Measurements from ENCODE around the gene RPS6KA5. TPM values are rescaled to one million over a fixed set of nuclear protein-coding genes. Genes with fewer than 3 reads are reported as not detected.

Gene RPS6KA5
- total RNA-seq, 1 experiment from 2014 or later, result 2.9 TPM

- Histone ChIP-seq H3K9me3 (no peaks in the 10 kb centered on the region), H3K4me3 (no peak overlapping the region), H3K27me3 (no peaks in the 10 kb centered on the region), H3K36me3 (no peaks in the 10 kb centered on the region)
- no peak for DNase-seq
Measured at GRCh38 chr14:90807060-90807459, 253.4 kb downstream of the RPS6KA5 start.

DNA sequence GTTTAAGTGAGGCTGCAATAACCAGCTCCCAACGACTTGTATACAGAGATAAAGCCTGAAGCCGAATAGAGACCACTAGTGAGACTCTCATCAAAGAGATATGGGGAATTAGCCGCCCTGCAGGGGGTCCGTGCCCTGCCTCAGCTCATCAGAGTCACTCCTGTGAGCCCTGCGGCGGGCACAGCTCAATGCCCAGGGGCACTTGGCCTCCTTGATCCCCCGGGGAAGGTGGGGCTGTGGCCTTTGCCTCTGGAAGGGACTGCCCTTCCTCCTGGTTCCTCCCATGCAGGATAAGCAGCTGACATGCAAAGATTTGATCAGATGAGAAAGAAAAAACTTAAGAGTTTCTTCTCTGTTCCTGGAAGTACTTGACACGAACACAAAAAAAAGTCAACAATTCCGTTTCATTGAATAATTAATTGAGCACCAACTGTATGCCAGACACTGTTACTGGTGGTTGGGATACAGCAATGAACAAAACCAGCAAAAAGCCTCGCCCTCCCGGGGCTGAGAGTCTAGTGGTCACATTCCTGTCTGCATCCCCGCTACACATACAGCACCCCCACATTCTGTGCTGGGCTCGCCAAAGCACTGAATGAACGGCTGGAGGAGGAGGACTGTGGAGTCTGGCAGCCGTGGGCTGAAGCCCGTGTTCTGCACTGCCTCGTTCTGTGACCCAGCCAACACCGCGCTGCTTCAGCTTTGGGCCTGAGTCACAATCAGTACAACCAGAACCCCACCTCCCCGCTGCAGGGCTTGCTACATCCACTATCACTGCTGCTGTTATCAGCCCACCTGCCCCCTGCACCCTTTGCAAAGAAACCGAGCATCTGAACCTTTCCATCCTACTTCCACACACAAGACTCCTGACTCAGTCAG, 254.5 kb downstream of the RPS6KA5 start:
- Histone ChIP-seq H3K36me3 (no peaks in the 10 kb centered on the region), H3K9me3 (no peaks in the 10 kb centered on the region), H3K4me3 (no peak overlapping the region), H3K27me3 (no peaks in the 10 kb centered on the region)
- DNase-seq, result no peak

DNA sequence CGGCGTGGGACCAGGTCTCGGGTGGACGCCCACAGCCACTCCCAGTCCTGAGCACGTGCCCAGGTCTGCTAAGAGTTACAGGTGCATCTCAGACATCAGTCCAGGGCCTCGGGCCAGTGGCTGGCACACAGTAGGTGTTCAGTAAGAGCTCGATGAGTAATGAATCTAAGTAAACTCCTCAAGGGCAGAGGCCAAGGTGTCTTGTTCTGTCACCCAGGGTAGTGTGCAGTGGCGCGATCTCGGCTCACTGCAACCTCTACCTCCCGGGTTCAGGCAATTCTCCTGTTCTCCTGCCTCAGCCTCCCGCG, 255.4 kb downstream of the RPS6KA5 start:
- Histone ChIP-seq H3K4me3 (no peak overlapping the region), H3K9me3 (no peaks in the 10 kb centered on the region), H3K36me3 (no peaks in the 10 kb centered on the region), H3K27me3 (no peaks in the 10 kb centered on the region)
- DNase-seq, result no peak

GRCh38 chr14:90804292-90805083, 256.0 kb downstream of the RPS6KA5 start:
- H3K9me3 ChIP-seq, result no peaks in the 10 kb centered on the region
- DNase-seq, result no peak
- no peaks in the 10 kb centered on the region for H3K27me3 ChIP-seq
- no peaks in the 10 kb centered on the region for H3K36me3 ChIP-seq
- H3K4me3 ChIP-seq, result no peak overlapping the region

- Histone ChIP-seq H3K9me3 (no peaks in the 10 kb centered on the region), H3K36me3 (no peaks in the 10 kb centered on the region), H3K27me3 (no peaks in the 10 kb centered on the region), H3K4me3 (no peak overlapping the region)
- DNase-seq, result no peak
Measured at GRCh38 chr14:90803249-90803648, 257.2 kb downstream of the RPS6KA5 start.

GRCh38 chr14:90799420-90799819, 261.0 kb downstream of the RPS6KA5 start:
- H3K9me3 ChIP-seq, result no peaks in the 10 kb centered on the region
- H3K4me3 ChIP-seq, result no peak overlapping the region
- DNase-seq, result no peak
- H3K36me3 ChIP-seq, result no peaks in the 10 kb centered on the region
- no peaks in the 10 kb centered on the region for H3K27me3 ChIP-seq

GRCh38 chr14:90797919-90798318, 262.5 kb downstream of the RPS6KA5 start:
- Histone ChIP-seq H3K4me3 (no peak overlapping the region), H3K27me3 (no peaks in the 10 kb centered on the region)

More at GRCh38 chr14:90797919-90798318, 262.5 kb downstream of the RPS6KA5 start:
- DNase-seq, result no peak
- no peaks in the 10 kb centered on the region for H3K36me3 ChIP-seq
- no peaks in the 10 kb centered on the region for H3K9me3 ChIP-seq

Other genes with a start within 250 kb of the RPS6KA5 start
- gene TTC7B, start 244.2 kb downstream of the RPS6KA5 start, total RNA-seq (2014; rRNA removed; shearing (Covaris generic); ENCODE audit: low replicate concordance), result 25.4 and 30.0 TPM in 2 replicates
- 11.0 and 18.3 TPM in 2 replicates for gene DGLUCY, start 53.4 kb upstream of the RPS6KA5 start, total RNA-seq (2014; rRNA removed; shearing (Covaris generic); ENCODE audit: low replicate concordance)
- gene GPR68, start 184.1 kb upstream of the RPS6KA5 start, total RNA-seq (2014; rRNA removed; shearing (Covaris generic); ENCODE audit: low replicate concordance), result 2.0 and 3.9 TPM in 2 replicates